22Rv1 (cell line): Measurements from ENCODE around the gene SPIRE2.

Source experiments
- ZFX ChIP-seq: fragments of 450-650 bp; IDR thresholded peaks from 2 replicates; pipeline ENCODE4 v1.6.1; 2017; ENCODE audit warnings: antibody characterized with exemption, borderline replicate concordance
- TF ChIP-seq, protein P1 (sequence below): fragments of 450-650 bp; IDR thresholded peaks from 2 replicates; pipeline ENCODE4 v1.5.1; 2017; ENCODE audit warnings: mild to moderate bottlenecking

DNA sequence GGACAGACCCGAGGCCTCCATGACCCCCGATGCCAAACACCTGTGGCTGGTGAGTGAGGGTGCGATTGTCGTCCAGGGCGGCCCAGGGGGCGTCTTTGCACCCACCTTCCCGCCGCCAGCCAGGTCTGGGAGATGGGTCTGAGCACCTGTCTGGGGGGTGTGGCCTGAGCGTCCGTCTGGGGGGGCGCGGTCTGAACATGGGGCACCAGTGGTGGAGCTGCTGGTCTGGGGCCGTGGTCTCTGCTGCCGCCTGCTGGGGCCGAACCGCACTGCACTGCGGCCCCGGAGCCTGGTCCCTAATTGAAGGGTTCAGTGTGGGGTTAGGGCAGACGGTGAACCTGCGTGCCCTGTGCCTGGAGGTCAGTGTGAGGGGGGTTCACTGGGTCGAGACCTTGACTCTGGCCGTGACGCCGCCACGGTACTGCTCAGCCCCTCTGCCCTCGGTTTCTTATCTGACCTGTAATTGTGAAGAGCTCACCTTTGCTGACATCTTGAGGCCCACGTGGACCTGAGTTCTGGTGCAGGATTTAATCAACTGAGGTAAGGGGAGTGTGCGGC, 32.6 kb downstream of the SPIRE2 start:
- TF ChIP-seq, protein P1, sequence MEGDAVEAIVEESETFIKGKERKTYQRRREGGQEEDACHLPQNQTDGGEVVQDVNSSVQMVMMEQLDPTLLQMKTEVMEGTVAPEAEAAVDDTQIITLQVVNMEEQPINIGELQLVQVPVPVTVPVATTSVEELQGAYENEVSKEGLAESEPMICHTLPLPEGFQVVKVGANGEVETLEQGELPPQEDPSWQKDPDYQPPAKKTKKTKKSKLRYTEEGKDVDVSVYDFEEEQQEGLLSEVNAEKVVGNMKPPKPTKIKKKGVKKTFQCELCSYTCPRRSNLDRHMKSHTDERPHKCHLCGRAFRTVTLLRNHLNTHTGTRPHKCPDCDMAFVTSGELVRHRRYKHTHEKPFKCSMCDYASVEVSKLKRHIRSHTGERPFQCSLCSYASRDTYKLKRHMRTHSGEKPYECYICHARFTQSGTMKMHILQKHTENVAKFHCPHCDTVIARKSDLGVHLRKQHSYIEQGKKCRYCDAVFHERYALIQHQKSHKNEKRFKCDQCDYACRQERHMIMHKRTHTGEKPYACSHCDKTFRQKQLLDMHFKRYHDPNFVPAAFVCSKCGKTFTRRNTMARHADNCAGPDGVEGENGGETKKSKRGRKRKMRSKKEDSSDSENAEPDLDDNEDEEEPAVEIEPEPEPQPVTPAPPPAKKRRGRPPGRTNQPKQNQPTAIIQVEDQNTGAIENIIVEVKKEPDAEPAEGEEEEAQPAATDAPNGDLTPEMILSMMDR: peak; percentile 89
- no peak for TF ChIP-seq ZFX
